Measurements from ENCODE around the gene METAP2. TPM values are rescaled to one million over a fixed set of nuclear protein-coding genes. Genes with fewer than 3 reads are reported as not detected.

Gene METAP2
- total and polyA plus RNA-seq, 2 experiments from 2014 or later, result 55.6 to 64.3 TPM

DNA sequence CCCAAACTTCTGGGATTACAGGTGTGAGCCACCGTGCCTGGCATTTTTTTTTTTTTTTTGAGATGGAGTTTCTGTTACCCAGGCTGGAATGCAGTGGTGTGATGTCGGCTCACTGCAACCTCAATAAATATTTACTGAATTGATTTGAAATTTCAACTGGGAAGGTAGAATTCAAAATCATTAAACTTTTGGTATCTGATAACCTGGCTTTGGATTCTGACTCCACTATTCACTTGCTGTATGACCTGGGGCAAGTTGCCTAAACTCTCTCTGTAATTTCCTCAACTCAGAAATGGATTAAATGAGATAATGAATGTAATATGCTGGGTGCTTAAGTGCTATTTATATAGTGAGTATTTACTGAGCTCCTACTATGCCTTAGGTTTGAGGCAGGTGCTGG is 8.7 kb upstream of the METAP2 start:
- Histone ChIP-seq H3K4me1 (ENCODE audit: insufficient read depth) (no peaks in the 10 kb centered on the region), H4K20me1 (ENCODE audit: insufficient read depth) (no peaks in the 10 kb centered on the region), H3K9me2 (ENCODE audit: insufficient read depth) (no peaks in the 10 kb centered on the region), H2AFZ (no peak overlapping the region), H3K27me3 (replicated peaks; ENCODE audit: insufficient read depth) (no peaks in the 10 kb centered on the region), H3K27ac (no peak overlapping the region), H3K9me3 (ENCODE audit: low read depth) (no peaks in the 10 kb centered on the region), H3K36me3 (ENCODE audit: low read depth) (no peaks in the 10 kb centered on the region), H3K9ac (no peak overlapping the region), H3K79me2 (ENCODE audit: insufficient read depth) (no peaks in the 10 kb centered on the region), H3F3A (ENCODE audit: insufficient read depth) (no peaks in the 10 kb centered on the region), H3K4me2 (ENCODE audit: unreplicated experiment) (no peak overlapping the region), H3K4me3 (no peak overlapping the region)
- no peak for DNase-seq
- in situ Hi-C loops (cut with MboI), result no loop called here
- TF ChIP-seq EZH2phosphoT487 (IDR thresholded peaks at IDR 0.05; ENCODE audit: insufficient read depth, low read depth), result no peak
- TF ChIP-seq EZH2 (IDR thresholded peaks at IDR 0.05; ENCODE audit: insufficient read depth, poor library complexity, severe bottlenecking), result no peak
- 31 to 38% methylated on average over 2 of the region's 2 CpGs for WGBS, 2 experiments (ENCODE audit: low coverage in 1 of 2, low lambda C conversion rate in 2 of 2, missing lambda C conversion rate in 2 of 2)

DNA sequence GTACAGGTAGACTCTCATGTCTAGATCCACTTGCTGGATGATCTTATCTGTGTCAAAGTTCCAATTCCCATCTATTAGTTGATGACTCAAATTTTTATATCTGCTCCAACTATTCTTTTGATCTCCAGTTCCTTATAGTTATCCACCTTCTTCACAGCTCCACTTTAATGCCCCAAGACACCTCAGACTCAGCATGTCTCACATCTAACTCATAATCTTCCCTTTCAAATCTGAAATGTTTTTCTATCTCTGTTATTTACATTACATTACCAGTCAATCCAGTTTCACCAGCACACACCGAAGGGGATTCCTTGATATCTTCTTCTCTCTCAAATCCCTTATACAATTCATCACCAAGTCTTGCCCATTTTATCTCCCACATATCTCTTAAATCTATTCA is 3.7 kb upstream of the METAP2 start:
- Histone ChIP-seq H3K4me3 (no peak overlapping the region), H3F3A (ENCODE audit: insufficient read depth) (peaks cover 15% of the 10 kb centered on the region), H3K27ac (no peak overlapping the region), H3K9ac (no peak overlapping the region), H3K4me2 (ENCODE audit: unreplicated experiment) (no peak overlapping the region), H3K27me3 (replicated peaks; ENCODE audit: insufficient read depth) (no peaks in the 10 kb centered on the region), H3K9me3 (ENCODE audit: low read depth) (no peaks in the 10 kb centered on the region), H3K9me2 (ENCODE audit: insufficient read depth) (no peaks in the 10 kb centered on the region), H3K36me3 (ENCODE audit: low read depth) (no peaks in the 10 kb centered on the region), H3K4me1 (ENCODE audit: insufficient read depth) (peaks cover 7% of the 10 kb centered on the region; the same call in 1 of the 2 replicates), H4K20me1 (ENCODE audit: insufficient read depth) (peaks cover 1% of the 10 kb centered on the region; the same call in 1 of the 2 replicates), H3K79me2 (ENCODE audit: insufficient read depth) (peaks cover 13% of the 10 kb centered on the region), H2AFZ (no peak overlapping the region)
- in situ Hi-C loops (cut with MboI), result no loop called here
- TF ChIP-seq EZH2phosphoT487 (IDR thresholded peaks at IDR 0.05; ENCODE audit: insufficient read depth, low read depth) (no peak), EZH2 (IDR thresholded peaks at IDR 0.05; ENCODE audit: insufficient read depth, poor library complexity, severe bottlenecking) (no peak)
- DNase-seq, result no peak
- 81 to 92% methylated on average over 1 of the region's 1 CpG for WGBS, 2 experiments (ENCODE audit: low coverage in 1 of 2, low lambda C conversion rate in 2 of 2, missing lambda C conversion rate in 2 of 2)

DNA sequence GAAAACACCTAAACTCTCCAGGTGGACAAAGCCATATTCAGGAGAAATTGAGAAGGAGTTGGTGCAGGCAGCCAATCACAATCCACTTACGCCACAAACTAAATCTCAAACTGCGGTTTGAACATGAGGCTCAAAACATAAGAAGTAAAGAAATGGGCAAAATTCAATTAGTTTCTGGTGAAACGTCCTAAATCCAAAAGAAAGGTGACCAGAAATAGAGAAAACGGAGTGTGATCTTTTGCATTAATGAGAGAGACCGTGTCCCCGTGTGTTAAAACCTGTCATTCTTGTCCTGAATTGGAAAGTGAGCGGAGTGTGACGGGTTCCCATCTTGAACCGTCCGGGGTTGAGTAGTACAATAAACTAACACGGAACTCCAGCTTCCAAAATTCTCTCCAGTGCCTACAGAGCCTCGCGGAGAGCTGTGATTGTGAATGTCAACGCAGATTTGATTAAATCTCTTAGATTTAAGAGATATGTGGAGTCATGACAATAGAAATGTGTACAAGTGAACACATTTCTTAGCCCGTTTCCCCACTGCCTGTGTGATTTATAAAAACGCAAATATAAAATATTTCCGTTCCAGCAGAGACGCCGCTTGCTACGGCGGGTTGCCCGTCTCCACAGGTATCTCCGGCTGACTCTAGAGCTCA is 595 bp upstream of the METAP2 start:
- Histone ChIP-seq H3K9ac (peak overlapping the region; percentile 99), H3K36me3 (ENCODE audit: low read depth) (peaks cover 17% of the 10 kb centered on the region; the same call in 1 of the 2 replicates), H3F3A (ENCODE audit: insufficient read depth) (peaks cover 15% of the 10 kb centered on the region), H3K27ac (peak overlapping the region; percentile 93), H3K4me1 (ENCODE audit: insufficient read depth) (peaks cover 14% of the 10 kb centered on the region; the same call in 1 of the 2 replicates), H3K9me2 (ENCODE audit: insufficient read depth) (no peaks in the 10 kb centered on the region), H3K4me2 (ENCODE audit: unreplicated experiment) (peak overlapping the region; percentile 100), H3K4me3 (peak overlapping the region; percentile 96), H3K27me3 (replicated peaks; ENCODE audit: insufficient read depth) (no peaks in the 10 kb centered on the region), H3K9me3 (ENCODE audit: low read depth) (no peaks in the 10 kb centered on the region), H4K20me1 (ENCODE audit: insufficient read depth) (peaks cover 10% of the 10 kb centered on the region; the same call in 1 of the 2 replicates), H3K79me2 (ENCODE audit: insufficient read depth) (peaks cover 44% of the 10 kb centered on the region), H2AFZ (peak overlapping the region; percentile 99)
- 1 to 2% methylated on average over 23 of the region's 23 CpGs for WGBS, 2 experiments (ENCODE audit: low coverage in 1 of 2, low lambda C conversion rate in 2 of 2, missing lambda C conversion rate in 2 of 2)
- TF ChIP-seq EZH2phosphoT487 (IDR thresholded peaks at IDR 0.05; ENCODE audit: insufficient read depth, low read depth) (no peak), EZH2 (IDR thresholded peaks at IDR 0.05; ENCODE audit: insufficient read depth, poor library complexity, severe bottlenecking) (no peak)
- in situ Hi-C loops (cut with MboI), result no loop called here
- DNase-seq, result peak; percentile 74

DNA sequence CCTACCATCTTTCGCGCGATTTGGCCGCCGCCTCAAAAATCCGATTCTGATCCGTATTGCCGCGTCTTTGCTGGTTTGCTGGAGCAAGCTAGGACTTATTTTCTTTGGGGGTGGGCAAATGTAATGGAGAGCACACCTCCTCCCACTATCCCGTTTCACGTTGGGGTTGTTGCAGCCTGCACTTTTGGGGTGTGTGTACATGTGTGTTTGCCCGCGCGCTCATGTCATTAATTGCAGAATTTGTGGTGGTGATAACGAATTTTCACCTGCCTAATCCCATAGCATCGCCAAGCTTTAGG is 657 bp downstream of the METAP2 start:
- H3K27ac ChIP-seq, result peak overlapping the region; percentile 93
- peak overlapping the region; percentile 100 for H3K4me2 ChIP-seq (ENCODE audit: unreplicated experiment)
- peak overlapping the region; percentile 99 for H3K9ac ChIP-seq
- H4K20me1 ChIP-seq (ENCODE audit: insufficient read depth), result peaks cover 10% of the 10 kb centered on the region; the same call in 1 of the 2 replicates
- WGBS, 2 experiments (ENCODE audit: low coverage in 1 of 2, low lambda C conversion rate in 2 of 2, missing lambda C conversion rate in 2 of 2), result 1 to 2% methylated on average over 16 of the region's 16 CpGs
- H2AFZ ChIP-seq, result peak overlapping the region; percentile 99
- TF ChIP-seq EZH2 (IDR thresholded peaks at IDR 0.05; ENCODE audit: insufficient read depth, poor library complexity, severe bottlenecking) (no peak), EZH2phosphoT487 (IDR thresholded peaks at IDR 0.05; ENCODE audit: insufficient read depth, low read depth) (no peak)
- H3K9me2 ChIP-seq (ENCODE audit: insufficient read depth), result no peaks in the 10 kb centered on the region
- H3K4me3 ChIP-seq, result peak overlapping the region; percentile 96
- peaks cover 15% of the 10 kb centered on the region for H3F3A ChIP-seq (ENCODE audit: insufficient read depth)
- H3K79me2 ChIP-seq (ENCODE audit: insufficient read depth), result peaks cover 57% of the 10 kb centered on the region
- H3K36me3 ChIP-seq (ENCODE audit: low read depth), result peaks cover 22% of the 10 kb centered on the region; the same call in 1 of the 2 replicates
- in situ Hi-C loops (cut with MboI), result no loop called here
- H3K27me3 ChIP-seq (replicated peaks; ENCODE audit: insufficient read depth), result no peaks in the 10 kb centered on the region
- H3K4me1 ChIP-seq (ENCODE audit: insufficient read depth), result peaks cover 14% of the 10 kb centered on the region; the same call in 1 of the 2 replicates
- DNase-seq, result no peak
- H3K9me3 ChIP-seq (ENCODE audit: low read depth), result no peaks in the 10 kb centered on the region

All from GM23248 (cell line).